Stomach (tissue), 4 donors: ENCODE results near the gene SPR.

Source experiments
- POLR2A ChIP-seq, 4 donors: fragments of 450-650 bp; IDR thresholded peaks; one replicate each; pipeline ENCODE4 v1.6.1; 2016; ENCODE audit warnings: antibody characterized with exemption in 4 of 4, control low read depth in 2 of 4, mild to moderate bottlenecking in 1 of 4, moderate library complexity in 1 of 4
- TF ChIP-seq, protein P1 (sequence below), 7 experiments: fragments of 450-650 bp in 4 of 7; fragments of 200-600 bp in 3 of 7; sonication (generic) in 3 of 7; IDR thresholded peaks; one replicate each; pipeline ENCODE4 v1.5.1; 2016 to 2019; ENCODE audit warnings: antibody characterized with exemption in 7 of 7, control low read depth in 2 of 7, mild to moderate bottlenecking in 1 of 7

DNA sequence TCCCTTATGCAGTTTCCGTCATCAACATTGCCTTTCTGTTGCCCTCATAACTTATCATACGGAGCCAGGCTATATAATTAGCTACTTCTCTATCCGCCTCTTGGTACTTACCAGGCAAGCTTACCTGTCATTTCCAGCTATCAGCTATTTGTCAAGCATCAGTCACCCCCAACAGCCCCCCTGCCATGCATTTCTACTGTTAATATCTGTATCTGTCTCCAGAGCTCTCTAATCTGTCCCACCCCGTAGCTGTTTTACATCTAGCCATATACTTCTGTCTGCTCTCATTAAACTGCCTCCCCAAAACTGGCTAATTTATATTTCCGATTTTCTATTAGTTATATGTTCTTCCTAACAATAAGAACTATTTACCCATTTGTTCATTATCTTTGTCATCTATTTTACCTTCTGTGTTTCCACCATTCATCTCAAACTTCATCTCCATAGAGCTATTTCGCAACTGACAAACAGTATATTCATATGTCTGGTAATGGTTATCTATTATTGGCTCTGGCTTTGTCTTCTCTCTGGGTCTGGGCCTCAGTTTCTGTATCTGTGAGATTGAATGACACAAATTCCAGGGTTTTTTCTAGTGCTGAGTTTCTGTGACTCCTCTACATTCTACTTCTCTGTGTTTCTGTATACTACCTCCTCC, 39.7 kb downstream of the SPR start:
- TF ChIP-seq, protein P1, sequence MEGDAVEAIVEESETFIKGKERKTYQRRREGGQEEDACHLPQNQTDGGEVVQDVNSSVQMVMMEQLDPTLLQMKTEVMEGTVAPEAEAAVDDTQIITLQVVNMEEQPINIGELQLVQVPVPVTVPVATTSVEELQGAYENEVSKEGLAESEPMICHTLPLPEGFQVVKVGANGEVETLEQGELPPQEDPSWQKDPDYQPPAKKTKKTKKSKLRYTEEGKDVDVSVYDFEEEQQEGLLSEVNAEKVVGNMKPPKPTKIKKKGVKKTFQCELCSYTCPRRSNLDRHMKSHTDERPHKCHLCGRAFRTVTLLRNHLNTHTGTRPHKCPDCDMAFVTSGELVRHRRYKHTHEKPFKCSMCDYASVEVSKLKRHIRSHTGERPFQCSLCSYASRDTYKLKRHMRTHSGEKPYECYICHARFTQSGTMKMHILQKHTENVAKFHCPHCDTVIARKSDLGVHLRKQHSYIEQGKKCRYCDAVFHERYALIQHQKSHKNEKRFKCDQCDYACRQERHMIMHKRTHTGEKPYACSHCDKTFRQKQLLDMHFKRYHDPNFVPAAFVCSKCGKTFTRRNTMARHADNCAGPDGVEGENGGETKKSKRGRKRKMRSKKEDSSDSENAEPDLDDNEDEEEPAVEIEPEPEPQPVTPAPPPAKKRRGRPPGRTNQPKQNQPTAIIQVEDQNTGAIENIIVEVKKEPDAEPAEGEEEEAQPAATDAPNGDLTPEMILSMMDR (IDR thresholded peaks at IDR 0.05), result no peak
- no peak for TF ChIP-seq POLR2A (IDR thresholded peaks at IDR 0.05)
